ENCODE results near the gene MAPRE2.

GRCh38 chr18:35155398-35156117 lies 114.3 kb downstream of the MAPRE2 start:
- TF ChIP-seq CTCF (IDR thresholded peaks at IDR 0.05) = no peak
- no peak for TF ChIP-seq EP300 (IDR thresholded peaks at IDR 0.05)
- TF ChIP-seq POLR2A (IDR thresholded peaks at IDR 0.05) = no peak
